IMR-90 (cell line): ENCODE data around the gene IFNG.

Experiments
- CTCF ChIP-seq: conservative IDR thresholded peaks from 2 replicates; pipeline ENCODE4 v1.5.1; 2012; ENCODE audit warnings: mild to moderate bottlenecking, low read depth, low read length, improper control_type of control experiment
- POLR2A ChIP-seq: IDR thresholded peaks from 2 replicates; pipeline ENCODE4 v1.6.1; 2012; ENCODE audit warnings: mild to moderate bottlenecking, low read depth, low read length
- RCOR1 ChIP-seq: IDR thresholded peaks from 2 replicates; pipeline ENCODE4 v1.6.1; 2012; ENCODE audit warnings: mild to moderate bottlenecking, low read length, improper control_type of control experiment; ENCODE audit not compliant: insufficient replicate concordance
- RFX5 ChIP-seq: IDR thresholded peaks from 2 replicates; pipeline ENCODE4 v1.8.0; 2012; ENCODE audit warnings: low read depth, mild to moderate bottlenecking, low read length, moderate library complexity

DNA sequence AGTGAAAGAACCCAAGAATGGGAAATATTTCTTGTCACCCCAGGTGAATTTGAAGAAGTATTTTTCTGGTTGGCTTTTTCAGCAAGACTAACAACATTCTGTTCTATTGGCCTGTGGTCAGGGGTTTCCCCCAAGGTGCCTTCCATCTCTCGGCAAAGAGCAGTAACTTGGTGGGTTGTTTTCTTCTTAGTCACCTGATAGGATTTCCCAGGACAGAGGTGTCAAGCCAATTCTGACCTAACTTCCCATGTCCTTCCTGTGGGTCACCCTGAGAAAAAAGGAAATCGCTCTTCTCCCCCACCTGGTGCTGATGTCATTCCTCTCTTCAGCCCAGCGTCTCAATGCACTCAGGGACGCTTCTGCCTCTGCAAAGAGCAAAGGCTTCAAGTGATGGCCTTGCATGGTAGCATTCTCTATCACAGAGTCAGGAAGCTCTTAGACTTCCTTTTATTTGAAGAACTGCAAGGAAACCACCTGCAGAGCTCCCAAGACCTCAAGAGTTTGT, 16.1 kb upstream of the IFNG start:
- TF ChIP-seq CTCF (no peak), RCOR1 (no peak), POLR2A (no peak), RFX5 (no peak)
